Fibroblast of villous mesenchyme (primary cell): ENCODE data around the gene ADPRHL1. TPM values are rescaled to one million over a fixed set of nuclear protein-coding genes. Genes with fewer than 3 reads are reported as not detected.

Experiments
- DNase-seq: peaks from one replicate; pipeline ENCODE4 v3.0.0-alpha.2; 2010; ENCODE audit warnings: low read depth
- H3K4me3 ChIP-seq: 2 replicates; pipeline ENCODE4 v1.5.1; 2011; ENCODE audit warnings: low read depth, mild to moderate bottlenecking, low read length
- total RNA-seq: library from RNA; depleted of rRNA; stranded (reverse); fragments of >200 nt; gene quantifications from 2 replicates; pipeline ENCODE4 v1.2.3, GENCODE V29; 2012
- TF ChIP-seq, protein P1 (sequence below): IDR thresholded peaks from 2 replicates; pipeline ENCODE4 v1.5.1; 2012; ENCODE audit warnings: low read depth, mild to moderate bottlenecking, low read length; ENCODE audit not compliant: insufficient read depth

ADPRHL1 gene
- total RNA-seq, 1 donor: 1.3 TPM

DNA sequence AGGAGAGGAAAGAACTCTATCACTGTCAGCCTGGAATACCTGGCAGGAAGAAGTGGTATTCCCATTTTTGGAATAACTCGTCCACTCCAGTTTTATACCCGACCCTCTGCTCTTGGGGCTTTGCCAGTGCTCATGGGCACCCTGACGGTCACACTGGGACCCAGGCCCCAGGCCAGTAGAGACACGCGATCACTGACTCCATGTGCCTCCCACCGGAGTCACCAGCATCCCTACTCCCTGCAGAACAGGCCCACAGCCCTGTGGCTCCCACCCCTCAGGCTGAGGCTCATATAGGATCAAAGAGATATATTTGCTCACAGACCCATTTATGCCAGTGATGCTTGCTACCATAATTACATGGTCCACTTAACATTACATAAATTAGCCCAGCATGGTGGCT, 92.8 kb downstream of the ADPRHL1 start:
- TF ChIP-seq, protein P1, sequence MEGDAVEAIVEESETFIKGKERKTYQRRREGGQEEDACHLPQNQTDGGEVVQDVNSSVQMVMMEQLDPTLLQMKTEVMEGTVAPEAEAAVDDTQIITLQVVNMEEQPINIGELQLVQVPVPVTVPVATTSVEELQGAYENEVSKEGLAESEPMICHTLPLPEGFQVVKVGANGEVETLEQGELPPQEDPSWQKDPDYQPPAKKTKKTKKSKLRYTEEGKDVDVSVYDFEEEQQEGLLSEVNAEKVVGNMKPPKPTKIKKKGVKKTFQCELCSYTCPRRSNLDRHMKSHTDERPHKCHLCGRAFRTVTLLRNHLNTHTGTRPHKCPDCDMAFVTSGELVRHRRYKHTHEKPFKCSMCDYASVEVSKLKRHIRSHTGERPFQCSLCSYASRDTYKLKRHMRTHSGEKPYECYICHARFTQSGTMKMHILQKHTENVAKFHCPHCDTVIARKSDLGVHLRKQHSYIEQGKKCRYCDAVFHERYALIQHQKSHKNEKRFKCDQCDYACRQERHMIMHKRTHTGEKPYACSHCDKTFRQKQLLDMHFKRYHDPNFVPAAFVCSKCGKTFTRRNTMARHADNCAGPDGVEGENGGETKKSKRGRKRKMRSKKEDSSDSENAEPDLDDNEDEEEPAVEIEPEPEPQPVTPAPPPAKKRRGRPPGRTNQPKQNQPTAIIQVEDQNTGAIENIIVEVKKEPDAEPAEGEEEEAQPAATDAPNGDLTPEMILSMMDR: no peak
- DNase-seq: no peak
- no peak overlapping the region for H3K4me3 ChIP-seq

DNA sequence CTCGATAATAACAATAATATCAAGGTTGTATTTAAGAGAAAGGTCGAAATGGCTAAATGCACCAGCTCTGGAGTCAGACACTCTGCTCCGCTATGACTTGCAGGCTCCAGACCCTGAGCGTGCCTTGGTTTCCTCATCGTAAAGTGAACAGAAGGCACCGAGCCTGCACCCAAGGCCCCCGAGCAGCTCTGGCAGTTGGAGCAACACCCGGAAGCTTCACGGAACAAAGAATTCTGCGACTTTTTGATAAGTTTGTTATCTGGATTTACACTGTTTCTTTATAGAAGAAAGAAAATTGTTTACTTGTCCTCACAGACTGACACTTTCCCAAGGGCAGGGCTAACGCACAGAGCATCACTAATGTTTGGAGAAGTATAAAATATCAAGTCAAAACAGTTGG, 93.7 kb downstream of the ADPRHL1 start:
- TF ChIP-seq, protein P1: no peak
- no peak for DNase-seq
- H3K4me3 ChIP-seq: no peak overlapping the region

GRCh38 chr13:113358653-113359190, 94.6 kb downstream of the ADPRHL1 start:
- no peak for DNase-seq
- H3K4me3 ChIP-seq: no peak overlapping the region
- TF ChIP-seq, protein P1: no peak

DNA sequence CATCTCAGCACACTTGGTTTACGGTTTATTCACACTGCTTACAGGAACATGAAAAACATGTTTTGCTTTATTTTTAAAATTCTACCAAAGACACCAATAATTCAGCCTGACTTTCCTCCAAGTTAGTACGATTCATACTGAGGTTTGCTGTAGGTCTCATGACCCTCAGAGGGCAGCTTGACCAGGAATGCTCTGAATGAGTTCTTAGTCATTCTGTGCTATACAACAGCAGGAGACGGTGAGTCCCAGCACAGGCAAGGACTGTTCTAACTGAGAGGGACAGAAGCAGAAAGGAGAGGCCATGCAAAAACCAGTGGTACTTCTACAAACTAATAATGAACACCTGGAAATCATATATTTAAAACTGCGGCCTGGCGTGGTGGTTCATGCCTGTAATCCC, 95.8 kb downstream of the ADPRHL1 start:
- H3K4me3 ChIP-seq: no peak overlapping the region
- DNase-seq: peak; percentile 8
- TF ChIP-seq, protein P1: no peak

DNA sequence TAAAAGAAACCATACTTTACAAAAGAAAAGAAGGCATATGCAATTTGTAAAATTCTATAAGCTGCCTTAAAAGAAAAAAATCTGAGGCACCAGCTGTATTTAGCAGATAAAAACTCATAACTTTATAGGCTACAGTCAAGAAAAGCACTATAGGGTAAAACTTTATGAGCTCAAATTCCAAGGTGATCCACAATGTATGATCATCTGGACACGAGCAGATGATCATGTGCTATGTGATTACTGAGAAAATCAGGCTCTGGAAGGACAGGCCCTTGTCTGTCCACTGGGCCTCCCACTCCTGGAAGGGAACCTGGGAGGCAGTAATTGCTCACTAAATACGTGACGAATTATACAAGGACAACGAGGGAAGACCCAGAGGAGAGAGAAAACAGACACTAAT, 96.7 kb downstream of the ADPRHL1 start:
- TF ChIP-seq, protein P1: no peak
- no peak for DNase-seq
- no peak overlapping the region for H3K4me3 ChIP-seq

DNA sequence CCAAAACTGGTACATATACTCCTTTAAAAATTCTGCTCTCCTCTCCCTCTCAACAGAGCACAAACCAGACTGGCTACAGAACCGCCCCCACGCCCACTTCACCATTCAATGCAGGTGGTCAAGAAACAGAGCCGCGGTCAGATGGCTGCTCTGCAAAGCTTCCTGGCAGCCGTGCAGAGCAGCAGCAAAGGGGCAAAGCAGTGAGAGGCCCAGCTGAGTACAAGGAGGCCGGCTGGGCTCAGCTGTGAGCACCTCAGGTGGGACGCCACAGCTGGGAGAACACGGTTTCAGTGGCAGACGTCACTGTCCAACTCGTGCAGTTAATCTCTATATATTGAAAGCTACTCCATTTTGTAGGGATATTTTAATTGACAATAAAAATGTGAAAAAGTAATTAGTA, 97.7 kb downstream of the ADPRHL1 start:
- DNase-seq: no peak
- no peak overlapping the region for H3K4me3 ChIP-seq
- TF ChIP-seq, protein P1: no peak
